Right lobe of liver (tissue), 4 donors: ENCODE results near the gene CCDC68.

ENCODE experiments used
- POLR2A ChIP-seq: fragments of 450-650 bp; IDR thresholded peaks from one replicate; pipeline ENCODE4 v1.6.1; 2017; ENCODE audit warnings: antibody characterized with exemption, mild to moderate bottlenecking
- TF ChIP-seq, protein P1 (sequence below), 4 donors: fragments of 200-600 bp in 3 of 4; fragments of 450-650 bp in 1 of 4; IDR thresholded peaks; one replicate each; pipeline versions ENCODE4 v1.5.1 to v1.8.0; 2016 to 2022; ENCODE audit warnings: antibody characterized with exemption in 4 of 4, mild to moderate bottlenecking in 2 of 4
- donor health status: DM: no; HTN: no; CAD: no.
- donor health status: DM: no; HTN: no; CAD: no.
- donor health status: DM: no; HTN: yes; CAD: no.

- TF ChIP-seq POLR2A = no peak
- TF ChIP-seq, protein P1, sequence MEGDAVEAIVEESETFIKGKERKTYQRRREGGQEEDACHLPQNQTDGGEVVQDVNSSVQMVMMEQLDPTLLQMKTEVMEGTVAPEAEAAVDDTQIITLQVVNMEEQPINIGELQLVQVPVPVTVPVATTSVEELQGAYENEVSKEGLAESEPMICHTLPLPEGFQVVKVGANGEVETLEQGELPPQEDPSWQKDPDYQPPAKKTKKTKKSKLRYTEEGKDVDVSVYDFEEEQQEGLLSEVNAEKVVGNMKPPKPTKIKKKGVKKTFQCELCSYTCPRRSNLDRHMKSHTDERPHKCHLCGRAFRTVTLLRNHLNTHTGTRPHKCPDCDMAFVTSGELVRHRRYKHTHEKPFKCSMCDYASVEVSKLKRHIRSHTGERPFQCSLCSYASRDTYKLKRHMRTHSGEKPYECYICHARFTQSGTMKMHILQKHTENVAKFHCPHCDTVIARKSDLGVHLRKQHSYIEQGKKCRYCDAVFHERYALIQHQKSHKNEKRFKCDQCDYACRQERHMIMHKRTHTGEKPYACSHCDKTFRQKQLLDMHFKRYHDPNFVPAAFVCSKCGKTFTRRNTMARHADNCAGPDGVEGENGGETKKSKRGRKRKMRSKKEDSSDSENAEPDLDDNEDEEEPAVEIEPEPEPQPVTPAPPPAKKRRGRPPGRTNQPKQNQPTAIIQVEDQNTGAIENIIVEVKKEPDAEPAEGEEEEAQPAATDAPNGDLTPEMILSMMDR (IDR thresholded peaks at IDR 0.05) = no peak
Measured at GRCh38 chr18:54967786-54968185, 8.5 kb upstream of the CCDC68 start.
